HUES48 (cell line): ENCODE results near the gene KRT27.

Experiments
- H3K27ac ChIP-seq: one replicate; pipeline ENCODE4 v1.7.0; 2013; ENCODE audit warnings: low read depth, low read length, inconsistent platforms
- H3K27me3 ChIP-seq: 2 replicates; pipeline ENCODE4 v1.6.1; 2013; ENCODE audit warnings: mild to moderate bottlenecking, low read length; ENCODE audit not compliant: control insufficient read depth, insufficient read depth
- H3K36me3 ChIP-seq: 2 replicates; pipeline ENCODE4 v1.6.1; 2013; ENCODE audit warnings: low read length; ENCODE audit not compliant: control insufficient read depth, insufficient read depth
- H3K4me1 ChIP-seq: 2 replicates; pipeline ENCODE4 v1.6.1; 2013; ENCODE audit warnings: mild to moderate bottlenecking, low read length; ENCODE audit not compliant: control insufficient read depth, insufficient read depth
- H3K4me3 ChIP-seq: 2 replicates; pipeline ENCODE4 v1.5.1; 2013; ENCODE audit warnings: mild to moderate bottlenecking, low read depth, low read length
- H3K9ac ChIP-seq: 2 replicates; pipeline ENCODE4 v1.6.1; 2013; ENCODE audit warnings: mild to moderate bottlenecking, low read depth, low read length, moderate library complexity
- H3K9me3 ChIP-seq: 2 replicates; pipeline ENCODE4 v1.6.1; 2013; ENCODE audit warnings: low read length; ENCODE audit not compliant: control insufficient read depth, insufficient read depth

The KRT27 gene

GRCh38 chr17:40809721-40810421 is 27.5 kb upstream of the KRT27 start:
- H3K27me3 ChIP-seq: peaks cover 41% of the 10 kb centered on the region
- H3K4me3 ChIP-seq: no peak overlapping the region
- no peaks in the 10 kb centered on the region for H3K9me3 ChIP-seq
- H3K9ac ChIP-seq: no peak overlapping the region
- no peaks in the 10 kb centered on the region for H3K36me3 ChIP-seq
- H3K4me1 ChIP-seq: no peaks in the 10 kb centered on the region
- H3K27ac ChIP-seq: no peak overlapping the region

- H3K9ac ChIP-seq: no peak overlapping the region
- H3K4me3 ChIP-seq: no peak overlapping the region
- peaks cover 3% of the 10 kb centered on the region; the same call in 1 of the 2 replicates for H3K4me1 ChIP-seq
- no peaks in the 10 kb centered on the region for H3K36me3 ChIP-seq
- H3K27me3 ChIP-seq: peaks cover 27% of the 10 kb centered on the region
- H3K27ac ChIP-seq: no peak overlapping the region
- H3K9me3 ChIP-seq: no peaks in the 10 kb centered on the region
Observed at GRCh38 chr17:40806131-40806530, 23.8 kb upstream of the KRT27 start.

- H3K36me3 ChIP-seq: no peaks in the 10 kb centered on the region
- peaks cover 13% of the 10 kb centered on the region for H3K27me3 ChIP-seq
- no peak overlapping the region for H3K9ac ChIP-seq
- no peak overlapping the region for H3K4me3 ChIP-seq
- no peaks in the 10 kb centered on the region for H3K9me3 ChIP-seq
- H3K4me1 ChIP-seq: peaks cover 3% of the 10 kb centered on the region; the same call in 1 of the 2 replicates
- H3K27ac ChIP-seq: no peak overlapping the region
Observed at GRCh38 chr17:40803617-40804082, 21.3 kb upstream of the KRT27 start.

- Histone ChIP-seq H3K9ac (no peak overlapping the region), H3K27me3 (peaks cover 4% of the 10 kb centered on the region), H3K4me3 (no peak overlapping the region), H3K27ac (no peak overlapping the region), H3K36me3 (no peaks in the 10 kb centered on the region), H3K9me3 (no peaks in the 10 kb centered on the region), H3K4me1 (peaks cover 3% of the 10 kb centered on the region; the same call in 1 of the 2 replicates)
Observed at GRCh38 chr17:40801157-40801556, 18.8 kb upstream of the KRT27 start.

- Histone ChIP-seq H3K27ac (no peak overlapping the region), H3K4me3 (no peak overlapping the region), H3K4me1 (peaks cover 3% of the 10 kb centered on the region; the same call in 1 of the 2 replicates), H3K36me3 (no peaks in the 10 kb centered on the region), H3K9ac (no peak overlapping the region), H3K9me3 (no peaks in the 10 kb centered on the region), H3K27me3 (0 out of 2 replicates have a peak, but pooled peaks cover 3% of the 10 kb centered on the region)
Observed at GRCh38 chr17:40800381-40800780, 18.0 kb upstream of the KRT27 start.

GRCh38 chr17:40799859-40800258 is 17.5 kb upstream of the KRT27 start, which contains the start of gene KRT28:
TSS of gene KRT28 (minus strand) at chr17:40799959. CDS start at chr17:40799893, 66 bp downstream.
- H3K9ac ChIP-seq: no peak within 1 kb of the TSS
- H3K9me3 ChIP-seq: no peaks in the 10 kb centered on the region
- H3K27me3 ChIP-seq: 0 out of 2 replicates have a peak, but pooled peaks cover 3% of the 10 kb centered on the region
- H3K27ac ChIP-seq: no peak within 1 kb of the TSS
- H3K4me1 ChIP-seq: peaks cover 3% of the 10 kb centered on the region; the same call in 1 of the 2 replicates
- no peak within 1 kb of the TSS for H3K4me3 ChIP-seq
- H3K36me3 ChIP-seq: no peaks in the 10 kb centered on the region

- Histone ChIP-seq H3K27ac (no peak overlapping the region), H3K9ac (no peak overlapping the region), H3K36me3 (no peaks in the 10 kb centered on the region), H3K4me3 (no peak overlapping the region), H3K4me1 (no peaks in the 10 kb centered on the region), H3K27me3 (0 out of 2 replicates have a peak, but pooled peaks cover 3% of the 10 kb centered on the region), H3K9me3 (no peaks in the 10 kb centered on the region)
Observed at GRCh38 chr17:40796846-40797245, 14.5 kb upstream of the KRT27 start.

- Histone ChIP-seq H3K9ac (no peak overlapping the region), H3K27ac (no peak overlapping the region), H3K9me3 (no peaks in the 10 kb centered on the region), H3K36me3 (no peaks in the 10 kb centered on the region), H3K4me3 (no peak overlapping the region), H3K4me1 (no peaks in the 10 kb centered on the region), H3K27me3 (0 out of 2 replicates have a peak, but pooled peaks cover 3% of the 10 kb centered on the region)
Observed at GRCh38 chr17:40795019-40795667, 12.8 kb upstream of the KRT27 start.

- no peak overlapping the region for H3K27ac ChIP-seq
- H3K9me3 ChIP-seq: no peaks in the 10 kb centered on the region
- H3K4me3 ChIP-seq: no peak overlapping the region
- no peaks in the 10 kb centered on the region for H3K36me3 ChIP-seq
- no peak overlapping the region for H3K9ac ChIP-seq
- H3K4me1 ChIP-seq: no peaks in the 10 kb centered on the region
- H3K27me3 ChIP-seq: 0 out of 2 replicates have a peak, but pooled peaks cover under 1% of the 10 kb centered on the region
Observed at GRCh38 chr17:40794466-40794865, 12.1 kb upstream of the KRT27 start.

GRCh38 chr17:40793832-40794231 is 11.5 kb upstream of the KRT27 start:
- no peaks in the 10 kb centered on the region for H3K36me3 ChIP-seq
- H3K27ac ChIP-seq: no peak overlapping the region
- H3K9ac ChIP-seq: no peak overlapping the region
- no peaks in the 10 kb centered on the region for H3K27me3 ChIP-seq
- H3K4me3 ChIP-seq: no peak overlapping the region
- no peaks in the 10 kb centered on the region for H3K9me3 ChIP-seq
- no peaks in the 10 kb centered on the region for H3K4me1 ChIP-seq
